ENCODE results near the gene PCNX2. TPM values are rescaled to one million over a fixed set of nuclear protein-coding genes. Genes with fewer than 3 reads are reported as not detected.

Gene PCNX2
- total and polyA plus RNA-seq, 10 of the 15 experiments (the other 5 are each of a cell fraction or from before 2014, with no cell fraction given) = 2.1 to 16.4 (median 8.1) TPM

- H3K36me3 ChIP-seq (ENCODE audit: control insufficient read depth in 2 of 2, insufficient read depth in 2 of 2, low read length in 1 of 2) = peaks cover 8 to 10% of the 10 kb centered on the region in 2 experiments
- no peak for ATAC-seq
Measured at GRCh38 chr1:232966663-232967062, 328.9 kb downstream of the PCNX2 start.

More at GRCh38 chr1:232966663-232967062, 328.9 kb downstream of the PCNX2 start:
- Histone ChIP-seq H3K79me2 (ENCODE audit: control insufficient read depth, insufficient read depth, low read length) (no peaks in the 10 kb centered on the region), H3K4me3 (no peak overlapping the region), H2AFZ (ENCODE audit: control insufficient read depth, low read depth, low read length) (no peak overlapping the region), H3K4me1 (ENCODE audit: control insufficient read depth, insufficient read depth, low read length) (no peaks in the 10 kb centered on the region), H3K9ac (ENCODE audit: control insufficient read depth, insufficient read depth, low read length) (no peak overlapping the region), H4K20me1 (ENCODE audit: control insufficient read depth, insufficient read depth) (no peaks in the 10 kb centered on the region), H3K27me3 (replicated peaks in 1 of 2; ENCODE audit: control insufficient read depth in 2 of 2, insufficient read depth in 2 of 2, low read length in 1 of 2) (no peaks in the 10 kb centered on the region), H3K4me2 (ENCODE audit: control insufficient read depth, insufficient read depth) (no peak overlapping the region), H3K27ac (ENCODE audit: control insufficient read depth, insufficient read depth) (no peak overlapping the region), H3K9me3 (replicated peaks; ENCODE audit: control insufficient read depth, insufficient read depth, low read length) (no peaks in the 10 kb centered on the region; the same call in 2 of the 3 replicates)
- WGBS (ENCODE audit: insufficient coverage, insufficient replicate concordance, low lambda C conversion rate, missing lambda C conversion rate) = 97% methylated on average over 4 of the region's 4 CpGs
- ChIA-PET CTCF (interaction anchor here (2.3 to 3.0 kb wide), 2 partner anchors 13 to 14 kb away, joined by 10 to 20 read pairs; no protein-coding TSS in a partner anchor), POLR2A (interaction anchor here (0.9 kb wide), 1 partner anchor 141 kb away, joined by 3 read pairs; no protein-coding TSS in a partner anchor), SMC1A (ENCODE audit: uncharacterized antibody, unreplicated experiment) (interaction anchor here (1.2 kb wide), 1 partner anchor 129 kb away, joined by 3 read pairs; no protein-coding TSS in a partner anchor), RAD21 (ENCODE audit: unreplicated experiment) (no interaction called here)
- FAIRE-seq (no peak), DNase-seq (ENCODE audit: low read depth, low spot score) (no peak)
- intact Hi-C loops (cut with micrococcal nuclease; ENCODE audit: unreplicated experiment) (no loop called here), in situ Hi-C loops (cut with MboI) (no loop called here)
- TF ChIP-seq CREM (IDR thresholded peaks at IDR 0.05; ENCODE audit: low read depth) = no peak
- no peak for TF ChIP-seq RCOR1 (conservative IDR thresholded peaks at IDR 0.05; ENCODE audit: low read depth, low read length)
- no peak for TF ChIP-seq JUND (IDR thresholded peaks at IDR 0.05; ENCODE audit: low read depth, low read length)
- no peak for TF ChIP-seq CUX1 (IDR thresholded peaks at IDR 0.05; ENCODE audit: insufficient replicate concordance, low read depth, low read length)
- no peak for TF ChIP-seq IKZF1 (conservative IDR thresholded peaks at IDR 0.05)
- TF ChIP-seq NKRF (conservative IDR thresholded peaks at IDR 0.05) = no peak
- no peak for TF ChIP-seq NFYB (IDR thresholded peaks at IDR 0.05; ENCODE audit: insufficient read depth, low read depth, low read length)
- TF ChIP-seq ZNF217 (IDR thresholded peaks at IDR 0.05) = no peak
- no peak for TF ChIP-seq TCF7 (IDR thresholded peaks at IDR 0.05; ENCODE audit: borderline replicate concordance)
- TF ChIP-seq FOS (IDR thresholded peaks at IDR 0.05; ENCODE audit: borderline replicate concordance, extremely low read depth, insufficient read length) = no peak
- no peak for TF ChIP-seq STAT1 (conservative IDR thresholded peaks at IDR 0.05)
- no TSS peak for BruUV-seq (replicated peaks)

All from GM12878 (cell line).